ENCODE measurements around the gene LMO2.

DNA sequence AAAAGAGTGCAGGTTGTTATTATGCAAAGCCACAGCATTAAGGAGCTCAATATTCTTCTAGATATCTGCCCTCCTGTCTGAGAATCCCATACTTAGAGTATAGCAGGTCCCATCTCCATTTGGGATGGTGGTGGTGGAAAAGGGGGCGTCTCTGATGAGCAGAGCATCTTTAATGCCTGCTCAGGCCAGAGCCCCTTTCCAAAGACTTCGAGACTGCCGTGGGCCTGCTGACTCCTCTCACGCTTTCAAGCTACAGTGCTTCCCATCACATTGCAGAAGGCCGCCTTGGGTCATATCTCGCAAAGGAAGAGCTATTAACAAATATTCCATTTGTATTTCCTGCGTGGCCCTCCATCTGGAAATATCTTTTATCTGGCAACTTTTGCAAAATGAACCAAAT lies 10.9 kb downstream of the LMO2 start:
- TF ChIP-seq, protein P1, sequence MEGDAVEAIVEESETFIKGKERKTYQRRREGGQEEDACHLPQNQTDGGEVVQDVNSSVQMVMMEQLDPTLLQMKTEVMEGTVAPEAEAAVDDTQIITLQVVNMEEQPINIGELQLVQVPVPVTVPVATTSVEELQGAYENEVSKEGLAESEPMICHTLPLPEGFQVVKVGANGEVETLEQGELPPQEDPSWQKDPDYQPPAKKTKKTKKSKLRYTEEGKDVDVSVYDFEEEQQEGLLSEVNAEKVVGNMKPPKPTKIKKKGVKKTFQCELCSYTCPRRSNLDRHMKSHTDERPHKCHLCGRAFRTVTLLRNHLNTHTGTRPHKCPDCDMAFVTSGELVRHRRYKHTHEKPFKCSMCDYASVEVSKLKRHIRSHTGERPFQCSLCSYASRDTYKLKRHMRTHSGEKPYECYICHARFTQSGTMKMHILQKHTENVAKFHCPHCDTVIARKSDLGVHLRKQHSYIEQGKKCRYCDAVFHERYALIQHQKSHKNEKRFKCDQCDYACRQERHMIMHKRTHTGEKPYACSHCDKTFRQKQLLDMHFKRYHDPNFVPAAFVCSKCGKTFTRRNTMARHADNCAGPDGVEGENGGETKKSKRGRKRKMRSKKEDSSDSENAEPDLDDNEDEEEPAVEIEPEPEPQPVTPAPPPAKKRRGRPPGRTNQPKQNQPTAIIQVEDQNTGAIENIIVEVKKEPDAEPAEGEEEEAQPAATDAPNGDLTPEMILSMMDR (IDR thresholded peaks at IDR 0.05; ENCODE audit: low read length): no peak
- no peak for TF ChIP-seq EZH2 (optimal IDR thresholded peaks at IDR 0.05; ENCODE audit: low read depth, low read length)
- TF ChIP-seq EZH2phosphoT487 (IDR thresholded peaks at IDR 0.05; ENCODE audit: low read length): no peak

All from MM.1S (cell line).